Measurements from ENCODE around the gene GLB1L3. TPM values are rescaled to one million over a fixed set of nuclear protein-coding genes. Genes with fewer than 3 reads are reported as not detected.

GLB1L3 gene
- polyA plus RNA-seq, 1 donor (not counting 4 experiments of a cell fraction or from before 2014, with no cell fraction given) = 3.0 TPM

- Histone ChIP-seq H4K20me1 (ENCODE audit: control insufficient read depth, extremely low read depth, insufficient read depth, low read length) (peaks cover under 1% of the 10 kb centered on the region), H3K4me3 (ENCODE audit: control insufficient read depth in 2 of 3, extremely low read depth in 1 of 3, insufficient read depth in 2 of 3, low read depth in 1 of 3, low read length in 3 of 3) (no peak overlapping the region), H3K4me2 (ENCODE audit: control insufficient read depth, extremely low read depth, insufficient read depth, low read depth, low read length) (no peak overlapping the region), H3K27me3 (ENCODE audit: control insufficient read depth, extremely low read depth, insufficient read depth, low read length) (no peaks in the 10 kb centered on the region), H3K27ac (ENCODE audit: control insufficient read depth, insufficient read depth, low read length) (no peak overlapping the region), H3K79me2 (ENCODE audit: control insufficient read depth, insufficient read depth, low read length) (no peaks in the 10 kb centered on the region), H3K9ac (ENCODE audit: control insufficient read depth, extremely low read depth, insufficient read depth, low read length) (no peak overlapping the region), H3K9me3 (ENCODE audit: control insufficient read depth, low read depth, low read length) (no peaks in the 10 kb centered on the region), H2AFZ (ENCODE audit: control insufficient read depth, low read length) (no peak overlapping the region), H3K36me3 (ENCODE audit: control insufficient read depth in 2 of 2, extremely low read depth in 1 of 2, insufficient read depth in 2 of 2, low read length in 2 of 2) (no peaks in the 10 kb centered on the region), H3K4me1 (ENCODE audit: control insufficient read depth, extremely low read depth, insufficient read depth, low read length) (no peaks in the 10 kb centered on the region), H3K9me1 (ENCODE audit: control insufficient read depth, extremely low read depth, insufficient read depth, low read length) (no peaks in the 10 kb centered on the region)
- FAIRE-seq = no peak
- dilution Hi-C loops (cut with MboI; ENCODE audit: extremely low pct_ligation_motif_present, low sequenced_read_pairs) = no loop called here
- no peak for DNase-seq (ENCODE audit: low read depth, low spot score)
- no peak for TF ChIP-seq EZH2 (IDR thresholded peaks at IDR 0.05; ENCODE audit: low read length)
- no peak for TF ChIP-seq CTCF (optimal IDR thresholded peaks at IDR 0.05 in 1 of 3, IDR thresholded peaks at IDR 0.05 in 1 of 3, conservative IDR thresholded peaks at IDR 0.05 in 1 of 3; ENCODE audit: extremely low read depth in 1 of 3, insufficient read depth in 2 of 3, low read length in 3 of 3)
These were observed 16.5 kb downstream of the GLB1L3 start for GRCh38 chr11:134292661-134293060.

- Histone ChIP-seq H3K9ac (ENCODE audit: control insufficient read depth, extremely low read depth, insufficient read depth, low read length) (no peak overlapping the region), H4K20me1 (ENCODE audit: control insufficient read depth, extremely low read depth, insufficient read depth, low read length) (no peaks in the 10 kb centered on the region), H3K4me2 (ENCODE audit: control insufficient read depth, extremely low read depth, insufficient read depth, low read depth, low read length) (no peak overlapping the region), H3K27me3 (ENCODE audit: control insufficient read depth, extremely low read depth, insufficient read depth, low read length) (no peaks in the 10 kb centered on the region), H3K27ac (ENCODE audit: control insufficient read depth, insufficient read depth, low read length) (no peak overlapping the region), H3K4me1 (ENCODE audit: control insufficient read depth, extremely low read depth, insufficient read depth, low read length) (no peaks in the 10 kb centered on the region), H3K9me1 (ENCODE audit: control insufficient read depth, extremely low read depth, insufficient read depth, low read length) (no peaks in the 10 kb centered on the region), H2AFZ (ENCODE audit: control insufficient read depth, low read length) (no peak overlapping the region), H3K4me3 (ENCODE audit: control insufficient read depth in 2 of 3, extremely low read depth in 1 of 3, insufficient read depth in 2 of 3, low read depth in 1 of 3, low read length in 3 of 3) (no peak overlapping the region), H3K36me3 (ENCODE audit: control insufficient read depth in 2 of 2, extremely low read depth in 1 of 2, insufficient read depth in 2 of 2, low read length in 2 of 2) (no peaks in the 10 kb centered on the region), H3K9me3 (ENCODE audit: control insufficient read depth, low read depth, low read length) (no peaks in the 10 kb centered on the region), H3K79me2 (ENCODE audit: control insufficient read depth, insufficient read depth, low read length) (no peaks in the 10 kb centered on the region)
- TF ChIP-seq EZH2 (IDR thresholded peaks at IDR 0.05; ENCODE audit: low read length) (no peak), CTCF (optimal IDR thresholded peaks at IDR 0.05 in 1 of 3, IDR thresholded peaks at IDR 0.05 in 1 of 3, conservative IDR thresholded peaks at IDR 0.05 in 1 of 3; ENCODE audit: extremely low read depth in 1 of 3, insufficient read depth in 2 of 3, low read length in 3 of 3) (no peak)
- dilution Hi-C loops (cut with MboI; ENCODE audit: extremely low pct_ligation_motif_present, low sequenced_read_pairs) = no loop called here
- DNase-seq (ENCODE audit: low read depth, low spot score) = no peak
- no peak for FAIRE-seq
These were observed 17.2 kb downstream of the GLB1L3 start for GRCh38 chr11:134293119-134294113.

Measured in keratinocyte (primary cell).